GM23338 (cell line): ENCODE results near the gene INPP5A. TPM values are rescaled to one million over a fixed set of nuclear protein-coding genes. Genes with fewer than 3 reads are reported as not detected.

Experiments
- ATAC-seq: fragments of 200-7000 bp; cut with Tn5 transposase; 3 replicates; pipeline ENCODE4 v1.9.1; 2020
- DNase-seq: peaks from one replicate; pipeline ENCODE4 v3.0.0-alpha.2; 2015; ENCODE audit warnings: low spot score
- H2AFZ ChIP-seq: fragments of 200-600 bp; sonication (generic); 2 replicates; pipeline ENCODE4 v1.8.0; 2016; ENCODE audit warnings: antibody characterized with exemption, mild to moderate bottlenecking, moderate library complexity
- H3F3A ChIP-seq: fragments of 200-600 bp; sonication (generic); replicated peaks from 2 replicates; pipeline ENCODE4 v1.8.0; 2017; ENCODE audit warnings: antibody characterized with exemption, mixed run types, low read depth
- H3K27ac ChIP-seq: fragments of 200-600 bp; sonication (generic); 2 replicates; pipeline ENCODE4 v1.6.1; 2016; ENCODE audit warnings: low read depth
- H3K27me3 ChIP-seq: fragments of 200-600 bp; sonication (generic); 2 replicates; pipeline ENCODE4 v1.8.0; 2016; ENCODE audit warnings: mild to moderate bottlenecking, mixed run types, moderate library complexity; ENCODE audit not compliant: insufficient read depth
- H3K36me3 ChIP-seq: fragments of 200-600 bp; sonication (generic); 2 replicates; pipeline ENCODE4 v1.8.0; 2016; ENCODE audit warnings: mild to moderate bottlenecking; ENCODE audit not compliant: insufficient read depth
- H3K4me1 ChIP-seq: fragments of 200-600 bp; sonication (generic); 2 replicates; pipeline ENCODE4 v1.8.0; 2016; ENCODE audit warnings: mild to moderate bottlenecking, moderate library complexity; ENCODE audit not compliant: insufficient read depth
- H3K4me2 ChIP-seq: fragments of 200-600 bp; sonication (generic); 2 replicates; pipeline ENCODE4 v1.7.1; 2017; ENCODE audit warnings: mixed run types
- H3K4me3 ChIP-seq: fragments of 200-600 bp; sonication (generic); 2 replicates; pipeline ENCODE4 v1.6.1; 2016; ENCODE audit warnings: mixed run types
- H3K79me2 ChIP-seq: fragments of 200-600 bp; sonication (generic); replicated peaks from 2 replicates; pipeline ENCODE4 v1.8.0; 2017; ENCODE audit warnings: mild to moderate bottlenecking; ENCODE audit not compliant: insufficient read depth
- H3K9me2 ChIP-seq: fragments of 200-600 bp; sonication (generic); 2 replicates; pipeline ENCODE4 v1.8.0; 2017; ENCODE audit not compliant: insufficient read depth
- H4K20me1 ChIP-seq: fragments of 200-600 bp; sonication (generic); replicated peaks from 2 replicates; pipeline ENCODE4 v1.8.0; 2017; ENCODE audit warnings: mild to moderate bottlenecking; ENCODE audit not compliant: insufficient read depth
- H3K27ac Mint-ChIP-seq: 2 replicates; pipeline ENCODE4 v1.8.0; 2020; ENCODE audit warnings: inconsistent platforms, mild to moderate bottlenecking, moderate library complexity, mixed read lengths
- H3K27me3 Mint-ChIP-seq: 3 replicates; pipeline ENCODE4 v1.8.0; 2022; ENCODE audit warnings: low read depth, mild to moderate bottlenecking, moderate library complexity, mixed read lengths, inconsistent platforms; ENCODE audit not compliant: insufficient read depth, poor library complexity
- H3K36me3 Mint-ChIP-seq: 3 replicates; pipeline ENCODE4 v1.8.0; 2021; ENCODE audit warnings: low read depth, mild to moderate bottlenecking, inconsistent platforms, moderate library complexity, mixed read lengths
- H3K4me1 Mint-ChIP-seq: 3 replicates; pipeline ENCODE4 v1.8.0; 2020; ENCODE audit warnings: mild to moderate bottlenecking, inconsistent platforms, mixed read lengths
- H3K4me3 Mint-ChIP-seq: 3 replicates; pipeline ENCODE4 v1.8.0; 2021; ENCODE audit warnings: moderate library complexity, mild to moderate bottlenecking, inconsistent platforms, mixed read lengths
- H3K9me3 Mint-ChIP-seq: 3 replicates; pipeline ENCODE4 v1.8.0; 2020; ENCODE audit warnings: moderate library complexity, mild to moderate bottlenecking, inconsistent platforms, mixed read lengths
- CREB1 ChIP-seq: fragments of 250-450 bp; sonication (Bioruptor Pico); IDR thresholded peaks from 2 replicates; pipeline ENCODE4 v1.5.0; 2020; ENCODE audit warnings: low read depth, mild to moderate bottlenecking, moderate library complexity
- CTCF ChIP-seq, 2 experiments: fragments of 200-600 bp in 1 of 2; sonication (generic) in 1 of 2; conservative IDR thresholded peaks; 2 replicates each; pipeline versions ENCODE4 v1.5.1 to v1.6.1; 2016 to 2017; ENCODE audit warnings: antibody characterized with exemption in 2 of 2, low read depth in 2 of 2, mild to moderate bottlenecking in 2 of 2, moderate library complexity in 1 of 2
- ETS1 ChIP-seq: IDR thresholded peaks from 2 replicates; pipeline ENCODE4 v1.6.1; 2016; ENCODE audit warnings: antibody characterized with exemption
- EZH2 ChIP-seq: fragments of 200-600 bp; sonication (generic); IDR thresholded peaks from one replicate; pipeline ENCODE4 v1.8.0; 2017; ENCODE audit warnings: antibody characterized with exemption, mild to moderate bottlenecking, low read depth; ENCODE audit not compliant: unreplicated experiment
- EZH2phosphoT487 ChIP-seq: fragments of 200-600 bp; sonication (generic); IDR thresholded peaks from one replicate; pipeline ENCODE4 v1.8.1; 2018; ENCODE audit warnings: antibody characterized with exemption; ENCODE audit not compliant: unreplicated experiment
- JUNB ChIP-seq: IDR thresholded peaks from one replicate; pipeline ENCODE4 v1.6.1; 2016; ENCODE audit warnings: antibody characterized with exemption; ENCODE audit not compliant: unreplicated experiment
- POLR2AphosphoS5 ChIP-seq: IDR thresholded peaks from 2 replicates; pipeline ENCODE4 v1.6.1; 2016; ENCODE audit warnings: antibody characterized with exemption, low read depth
- STAT1 ChIP-seq: IDR thresholded peaks from one replicate; pipeline ENCODE4 v1.6.1; 2016; ENCODE audit warnings: antibody characterized with exemption; ENCODE audit not compliant: unreplicated experiment
- ZNF114 ChIP-seq: fragments of 250-450 bp; sonication (Bioruptor Pico); IDR thresholded peaks from 2 replicates; pipeline ENCODE4 v1.5.0; 2020; ENCODE audit warnings: mild to moderate bottlenecking, moderate library complexity
- ZNF331 ChIP-seq: fragments of 250-450 bp; sonication (Bioruptor Pico); IDR thresholded peaks from 2 replicates; pipeline ENCODE4 v1.5.0; 2020; ENCODE audit warnings: low read depth, mild to moderate bottlenecking, moderate library complexity
- polyA plus RNA-seq: library from polyadenylated mRNA; unstranded; fragments of >200 nt; fragmentation: Nextera tagmentation; extraction: Ambion mirVana; gene quantifications from 2 replicates; pipeline ENCODE4 v1.2.1, GENCODE V29; 2016
- total RNA-seq: library from RNA; depleted of rRNA; stranded (reverse); fragments of >200 nt; shearing (Covaris generic); gene quantifications from 2 replicates; pipeline ENCODE4 v1.2.3, GENCODE V29; 2014
- TF ChIP-seq, protein P1 (sequence below): fragments of 250-450 bp; sonication (Bioruptor Pico); IDR thresholded peaks from 2 replicates; pipeline ENCODE4 v1.5.0; 2020; ENCODE audit warnings: mild to moderate bottlenecking, moderate library complexity

Gene INPP5A
- total and polyA plus RNA-seq, 2 experiments from 2014 or later = 5.9 to 40.6 TPM

DNA sequence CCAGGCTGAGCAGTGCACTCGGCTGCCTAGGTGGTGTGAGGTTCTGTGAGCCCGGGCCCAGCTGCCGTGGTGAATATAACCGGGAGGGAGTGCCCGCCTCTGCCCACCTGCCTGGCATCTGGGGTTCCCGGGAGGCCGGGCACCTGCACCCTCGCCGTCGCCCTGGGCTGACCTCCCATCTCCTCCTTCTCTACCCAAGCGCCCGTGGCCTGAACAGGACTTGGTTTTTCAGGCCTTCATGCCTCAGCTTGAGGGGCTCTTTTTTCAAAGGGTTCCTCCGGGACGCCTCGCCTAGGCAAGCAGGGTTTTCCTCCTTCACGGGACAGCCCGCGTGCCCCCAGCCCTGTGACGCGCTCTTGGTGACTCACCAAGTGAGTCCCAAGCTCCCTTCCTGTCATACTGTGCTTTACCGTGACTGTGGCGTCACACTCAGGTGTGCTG is 9.9 kb downstream of the INPP5A start:
- Histone ChIP-seq H3K9me2 (no peaks in the 10 kb centered on the region), H3K36me3 (no peaks in the 10 kb centered on the region)
- ATAC-seq = no peak

GRCh38 chr10:132548106-132548823 is 10.7 kb downstream of the INPP5A start:
- Histone ChIP-seq H3K79me2 (peaks cover 59% of the 10 kb centered on the region), H3K4me3 (no peak overlapping the region), H3K4me1 (no peaks in the 10 kb centered on the region), H3K9me2 (no peaks in the 10 kb centered on the region), H3F3A (no peaks in the 10 kb centered on the region), H3K36me3 (no peaks in the 10 kb centered on the region), H3K4me2 (no peak overlapping the region), H3K27ac (no peak overlapping the region), H3K27me3 (no peaks in the 10 kb centered on the region), H4K20me1 (no peaks in the 10 kb centered on the region; the same call in none of the 2 replicates), H2AFZ (no peak overlapping the region)
- H3K9me3 Mint-ChIP-seq = no peaks in the 10 kb centered on the region
- peaks cover 13% of the 10 kb centered on the region for H3K4me1 Mint-ChIP-seq
- peaks cover 4% of the 10 kb centered on the region for H3K27me3 Mint-ChIP-seq
- ATAC-seq (no peak), DNase-seq (no peak)
- no peaks in the 10 kb centered on the region for H3K36me3 Mint-ChIP-seq
- H3K27ac Mint-ChIP-seq = no peak overlapping the region
- H3K4me3 Mint-ChIP-seq = no peak overlapping the region
- TF ChIP-seq EZH2phosphoT487 = no peak
- no peak for TF ChIP-seq ZNF331 (CRISPR knock-in tag)
- no peak for TF ChIP-seq STAT1
- no peak for TF ChIP-seq JUNB
- no peak for TF ChIP-seq POLR2AphosphoS5
- no peak for TF ChIP-seq CREB1 (CRISPR knock-in tag)
- no peak for TF ChIP-seq ETS1
- TF ChIP-seq, protein P1, sequence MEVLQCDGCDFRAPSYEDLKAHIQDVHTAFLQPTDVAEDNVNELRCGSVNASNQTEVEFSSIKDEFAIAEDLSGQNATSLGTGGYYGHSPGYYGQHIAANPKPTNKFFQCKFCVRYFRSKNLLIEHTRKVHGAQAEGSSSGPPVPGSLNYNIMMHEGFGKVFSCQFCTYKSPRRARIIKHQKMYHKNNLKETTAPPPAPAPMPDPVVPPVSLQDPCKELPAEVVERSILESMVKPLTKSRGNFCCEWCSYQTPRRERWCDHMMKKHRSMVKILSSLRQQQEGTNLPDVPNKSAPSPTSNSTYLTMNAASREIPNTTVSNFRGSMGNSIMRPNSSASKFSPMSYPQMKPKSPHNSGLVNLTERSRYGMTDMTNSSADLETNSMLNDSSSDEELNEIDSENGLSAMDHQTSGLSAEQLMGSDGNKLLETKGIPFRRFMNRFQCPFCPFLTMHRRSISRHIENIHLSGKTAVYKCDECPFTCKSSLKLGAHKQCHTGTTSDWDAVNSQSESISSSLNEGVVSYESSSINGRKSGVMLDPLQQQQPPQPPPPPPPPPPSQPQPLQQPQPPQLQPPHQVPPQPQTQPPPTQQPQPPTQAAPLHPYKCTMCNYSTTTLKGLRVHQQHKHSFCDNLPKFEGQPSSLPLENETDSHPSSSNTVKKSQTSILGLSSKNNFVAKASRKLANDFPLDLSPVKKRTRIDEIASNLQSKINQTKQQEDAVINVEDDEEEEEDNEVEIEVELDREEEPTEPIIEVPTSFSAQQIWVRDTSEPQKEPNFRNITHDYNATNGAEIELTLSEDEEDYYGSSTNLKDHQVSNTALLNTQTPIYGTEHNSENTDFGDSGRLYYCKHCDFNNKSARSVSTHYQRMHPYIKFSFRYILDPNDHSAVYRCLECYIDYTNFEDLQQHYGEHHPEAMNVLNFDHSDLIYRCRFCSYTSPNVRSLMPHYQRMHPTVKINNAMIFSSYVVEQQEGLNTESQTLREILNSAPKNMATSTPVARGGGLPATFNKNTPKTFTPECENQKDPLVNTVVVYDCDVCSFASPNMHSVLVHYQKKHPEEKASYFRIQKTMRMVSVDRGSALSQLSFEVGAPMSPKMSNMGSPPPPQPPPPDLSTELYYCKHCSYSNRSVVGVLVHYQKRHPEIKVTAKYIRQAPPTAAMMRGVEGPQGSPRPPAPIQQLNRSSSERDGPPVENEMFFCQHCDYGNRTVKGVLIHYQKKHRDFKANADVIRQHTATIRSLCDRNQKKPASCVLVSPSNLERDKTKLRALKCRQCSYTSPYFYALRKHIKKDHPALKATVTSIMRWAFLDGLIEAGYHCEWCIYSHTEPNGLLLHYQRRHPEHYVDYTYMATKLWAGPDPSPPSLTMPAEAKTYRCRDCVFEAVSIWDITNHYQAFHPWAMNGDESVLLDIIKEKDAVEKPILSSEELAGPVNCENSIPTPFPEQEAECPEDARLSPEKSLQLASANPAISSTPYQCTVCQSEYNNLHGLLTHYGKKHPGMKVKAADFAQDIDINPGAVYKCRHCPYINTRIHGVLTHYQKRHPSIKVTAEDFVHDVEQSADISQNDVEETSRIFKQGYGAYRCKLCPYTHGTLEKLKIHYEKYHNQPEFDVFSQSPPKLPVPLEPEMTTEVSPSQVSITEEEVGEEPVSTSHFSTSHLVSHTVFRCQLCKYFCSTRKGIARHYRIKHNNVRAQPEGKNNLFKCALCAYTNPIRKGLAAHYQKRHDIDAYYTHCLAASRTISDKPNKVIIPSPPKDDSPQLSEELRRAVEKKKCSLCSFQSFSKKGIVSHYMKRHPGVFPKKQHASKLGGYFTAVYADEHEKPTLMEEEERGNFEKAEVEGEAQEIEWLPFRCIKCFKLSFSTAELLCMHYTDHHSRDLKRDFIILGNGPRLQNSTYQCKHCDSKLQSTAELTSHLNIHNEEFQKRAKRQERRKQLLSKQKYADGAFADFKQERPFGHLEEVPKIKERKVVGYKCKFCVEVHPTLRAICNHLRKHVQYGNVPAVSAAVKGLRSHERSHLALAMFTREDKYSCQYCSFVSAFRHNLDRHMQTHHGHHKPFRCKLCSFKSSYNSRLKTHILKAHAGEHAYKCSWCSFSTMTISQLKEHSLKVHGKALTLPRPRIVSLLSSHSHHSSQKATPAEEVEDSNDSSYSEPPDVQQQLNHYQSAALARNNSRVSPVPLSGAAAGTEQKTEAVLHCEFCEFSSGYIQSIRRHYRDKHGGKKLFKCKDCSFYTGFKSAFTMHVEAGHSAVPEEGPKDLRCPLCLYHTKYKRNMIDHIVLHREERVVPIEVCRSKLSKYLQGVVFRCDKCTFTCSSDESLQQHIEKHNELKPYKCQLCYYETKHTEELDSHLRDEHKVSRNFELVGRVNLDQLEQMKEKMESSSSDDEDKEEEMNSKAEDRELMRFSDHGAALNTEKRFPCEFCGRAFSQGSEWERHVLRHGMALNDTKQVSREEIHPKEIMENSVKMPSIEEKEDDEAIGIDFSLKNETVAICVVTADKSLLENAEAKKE (CRISPR knock-in tag) = no peak
- TF ChIP-seq CTCF (conservative IDR thresholded peaks at IDR 0.05; ENCODE audit: low read depth in 2 of 2) = no peak

More for the DNA sequence above, 9.9 kb downstream of the INPP5A start:
- H3K36me3 Mint-ChIP-seq = no peaks in the 10 kb centered on the region
- H3K27me3 Mint-ChIP-seq = peaks cover 7% of the 10 kb centered on the region
- Histone ChIP-seq H4K20me1 (no peaks in the 10 kb centered on the region; the same call in none of the 2 replicates), H3K27me3 (no peaks in the 10 kb centered on the region), H2AFZ (no peak overlapping the region), H3K79me2 (peaks cover 67% of the 10 kb centered on the region), H3K4me2 (no peak overlapping the region), H3F3A (no peaks in the 10 kb centered on the region), H3K4me1 (no peaks in the 10 kb centered on the region), H3K27ac (no peak overlapping the region), H3K4me3 (no peak overlapping the region)
- H3K4me3 Mint-ChIP-seq = no peak overlapping the region
- no peak overlapping the region for H3K27ac Mint-ChIP-seq
- TF ChIP-seq STAT1 = no peak
- no peak for TF ChIP-seq ZNF114 (CRISPR knock-in tag)
- TF ChIP-seq JUNB = no peak
- no peak for TF ChIP-seq EZH2
- no peak for DNase-seq
- no peaks in the 10 kb centered on the region for H3K9me3 Mint-ChIP-seq
- H3K4me1 Mint-ChIP-seq = peaks cover 16% of the 10 kb centered on the region
